ENCODE measurements around the gene SMCHD1.
"Not testable (repeated sequence)": the region's sequence is repeated elsewhere in the genome, so short reads cannot be mapped to it uniquely, and the experiment has no call there.

GRCh38 chr18:2837290-2837689 is 181.8 kb downstream of the SMCHD1 start:
- not testable (repeated sequence) for TF ChIP-seq CTCF (IDR thresholded peaks at IDR 0.05); EZH2 (IDR thresholded peaks at IDR 0.05; ENCODE audit: borderline replicate concordance, insufficient read depth, low read depth, low read length, poor library complexity, severe bottlenecking)
